ENCODE results near the gene DOCK9. TPM values are rescaled to one million over a fixed set of nuclear protein-coding genes. Genes with fewer than 3 reads are reported as not detected.

DOCK9 gene
- polyA plus RNA-seq, 1 of the 3 experiments (the other 2 are of a cell fraction): 16.6 TPM

- Histone ChIP-seq H3K79me2 (ENCODE audit: insufficient read depth) (no peaks in the 10 kb centered on the region), H3K4me1 (ENCODE audit: control insufficient read depth in 1 of 2, insufficient read depth in 2 of 2, low read depth in 1 of 2, low read length in 1 of 2) (peaks cover 21 to 28% of the 10 kb centered on the region in 2 experiments; a peak in 3 of 4 replicates), H3F3A (replicated peaks; ENCODE audit: insufficient read depth) (no peaks in the 10 kb centered on the region), H3K9me2 (no peaks in the 10 kb centered on the region), H3K9me3 (no peaks in the 10 kb centered on the region), H3K4me3 (ENCODE audit: low read depth in 2 of 2, low read length in 1 of 2) (no peak overlapping the region), H3K27me3 (ENCODE audit: insufficient read depth) (no peaks in the 10 kb centered on the region), H2AFZ (ENCODE audit: low read depth) (no peak overlapping the region), H3K9ac (no peak overlapping the region), H4K20me1 (ENCODE audit: insufficient read depth) (no peaks in the 10 kb centered on the region), H3K4me2 (peak overlapping the region; percentile 20; the same call in 1 of the 2 replicates), H3K36me3 (replicated peaks in 1 of 2; ENCODE audit: control insufficient read depth in 1 of 2, insufficient read depth in 2 of 2, low read length in 1 of 2) (no peaks in the 10 kb centered on the region), H3K27ac (ENCODE audit: low read depth in 2 of 2, low read length in 1 of 2) (peak overlapping the region in 1 of 2 experiments; percentile 56; a peak in 1 of 4 replicates)
- POLR2A ChIA-PET: no interaction called here
- no peak for DNase-seq
- TF ChIP-seq MXI1 (IDR thresholded peaks at IDR 0.05; ENCODE audit: low read depth, low read length) (no peak), YY1 (IDR thresholded peaks at IDR 0.05; ENCODE audit: low read depth) (no peak), MEF2A (IDR thresholded peaks at IDR 0.05; ENCODE audit: borderline replicate concordance, low read depth) (no peak), USF2 (IDR thresholded peaks at IDR 0.05; ENCODE audit: borderline replicate concordance, low read depth, low read length) (no peak)
- 79% methylated on average over 8 of the region's 8 CpGs for WGBS (ENCODE audit: low lambda C conversion rate)
- CTCF ChIA-PET: no interaction called here
Measured at GRCh38 chr13:98998831-98999638, 21.2 kb upstream of the DOCK9 start.

DNA sequence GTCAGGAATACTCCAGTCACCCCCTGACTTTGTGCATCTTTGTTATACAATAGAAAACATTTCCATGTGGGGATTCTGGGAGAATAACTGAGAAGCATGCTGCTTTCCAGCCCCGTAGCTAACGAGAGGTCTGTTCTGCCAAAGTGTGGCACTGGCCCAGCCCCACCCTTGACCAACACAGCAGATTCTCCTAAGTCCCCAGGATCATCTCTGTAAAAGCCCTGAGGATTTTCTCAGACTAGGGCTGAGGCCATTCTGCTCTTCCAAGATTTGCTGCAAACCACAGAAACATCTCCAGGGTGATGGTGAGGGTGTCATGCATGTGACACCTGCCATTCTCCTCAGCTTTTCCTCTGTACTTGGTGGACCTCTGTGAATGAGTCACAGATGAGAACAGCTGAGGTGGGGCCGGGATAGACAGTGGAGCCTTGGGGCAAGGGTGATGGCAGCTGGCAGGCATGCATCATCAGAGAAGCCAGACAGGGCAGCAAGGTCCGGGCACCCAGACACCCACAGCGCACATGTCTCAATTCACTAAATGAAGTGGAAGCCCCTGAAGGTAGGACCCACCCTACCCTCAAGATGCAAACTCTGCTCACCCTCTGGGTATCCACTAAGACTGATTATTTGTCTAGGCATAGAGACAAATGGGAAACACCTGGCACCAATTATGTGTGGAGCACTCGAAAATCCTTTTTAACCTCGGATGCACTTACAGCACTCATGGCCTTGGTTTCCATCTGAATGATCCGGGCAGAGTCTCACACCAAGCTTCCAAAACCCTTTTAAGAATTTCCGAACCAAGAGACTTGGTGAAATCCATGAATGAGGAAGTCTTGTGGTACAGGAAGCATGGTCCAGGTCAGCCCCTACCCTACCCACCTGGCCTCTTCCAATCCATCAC lies 20.1 kb upstream of the DOCK9 start:
- H4K20me1 ChIP-seq (ENCODE audit: insufficient read depth): no peaks in the 10 kb centered on the region
- no peak overlapping the region for H3K27ac ChIP-seq (ENCODE audit: low read depth in 2 of 2, low read length in 1 of 2)
- H3K79me2 ChIP-seq (ENCODE audit: insufficient read depth): no peaks in the 10 kb centered on the region
- H3K9ac ChIP-seq: no peak overlapping the region
- no peaks in the 10 kb centered on the region for H3K9me2 ChIP-seq
- no peaks in the 10 kb centered on the region for H3K36me3 ChIP-seq (replicated peaks in 1 of 2; ENCODE audit: control insufficient read depth in 1 of 2, insufficient read depth in 2 of 2, low read length in 1 of 2)
- DNase-seq: no peak
- H3K4me3 ChIP-seq (ENCODE audit: low read depth in 2 of 2, low read length in 1 of 2): no peak overlapping the region
- 80% methylated on average over 7 of the region's 9 CpGs for WGBS (ENCODE audit: low lambda C conversion rate)
- H3K4me1 ChIP-seq (ENCODE audit: control insufficient read depth in 1 of 2, insufficient read depth in 2 of 2, low read depth in 1 of 2, low read length in 1 of 2): peaks cover 21 to 28% of the 10 kb centered on the region in 2 experiments; a peak in 3 of 4 replicates
- H3K27me3 ChIP-seq (ENCODE audit: insufficient read depth): no peaks in the 10 kb centered on the region
- no peaks in the 10 kb centered on the region for H3F3A ChIP-seq (replicated peaks; ENCODE audit: insufficient read depth)
- H3K9me3 ChIP-seq: no peaks in the 10 kb centered on the region
- no peak overlapping the region for H2AFZ ChIP-seq (ENCODE audit: low read depth)
- CTCF ChIA-PET: no interaction called here
- no peak overlapping the region for H3K4me2 ChIP-seq
- POLR2A ChIA-PET: no interaction called here
- TF ChIP-seq GATA2 (CRISPR knock-in tag; IDR thresholded peaks at IDR 0.05): no peak
- no peak for TF ChIP-seq POLR2AphosphoS5 (IDR thresholded peaks at IDR 0.05; ENCODE audit: low read depth, low read length)
- TF ChIP-seq GABPA (IDR thresholded peaks at IDR 0.05; ENCODE audit: low read depth): no peak
- no peak for TF ChIP-seq ELF1 (IDR thresholded peaks at IDR 0.05)
- peak; percentile 48 for TF ChIP-seq TCF12 (IDR thresholded peaks at IDR 0.05)
- no peak for TF ChIP-seq USF2 (IDR thresholded peaks at IDR 0.05; ENCODE audit: borderline replicate concordance, low read depth, low read length)
- no peak for TF ChIP-seq ZBTB33 (IDR thresholded peaks at IDR 0.05; ENCODE audit: borderline replicate concordance, low read depth)

Measured in SK-N-SH (cell line).